HG02870 (cell line): ENCODE measurements around the gene DHX34.
"Not testable (repeated sequence)": the region's sequence is repeated elsewhere in the genome, so short reads cannot be mapped to it uniquely, and the experiment has no call there.

ENCODE experiments used
- ATAC-seq: cut with Tn5 transposase; IDR thresholded peaks from one replicate; pipeline ENCODE4 v1.9.1; 2021; ENCODE audit warnings: mild to moderate bottlenecking, moderate library complexity; ENCODE audit not compliant: unreplicated experiment

Gene DHX34

DNA sequence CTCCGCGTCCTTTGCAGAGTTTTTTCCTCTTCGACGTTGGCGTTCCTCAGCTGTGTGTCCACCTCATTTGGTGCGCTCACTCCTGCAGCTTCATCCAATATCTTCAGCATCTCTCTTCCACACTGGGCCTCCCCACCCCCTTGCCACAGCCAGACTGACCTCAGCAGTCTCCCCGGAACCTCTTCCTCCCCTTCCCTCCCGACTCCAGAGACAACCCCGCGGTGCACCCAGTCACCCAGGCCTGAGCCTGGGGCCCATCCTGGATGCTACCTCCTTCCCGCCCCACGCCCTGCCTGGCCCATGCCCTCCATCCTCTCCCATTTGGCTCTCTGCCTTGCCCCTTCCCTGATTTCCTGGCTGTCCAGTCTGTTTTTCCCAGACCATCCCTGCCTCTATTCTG, 25.2 kb upstream of the DHX34 start:
- no peak for ATAC-seq

DNA sequence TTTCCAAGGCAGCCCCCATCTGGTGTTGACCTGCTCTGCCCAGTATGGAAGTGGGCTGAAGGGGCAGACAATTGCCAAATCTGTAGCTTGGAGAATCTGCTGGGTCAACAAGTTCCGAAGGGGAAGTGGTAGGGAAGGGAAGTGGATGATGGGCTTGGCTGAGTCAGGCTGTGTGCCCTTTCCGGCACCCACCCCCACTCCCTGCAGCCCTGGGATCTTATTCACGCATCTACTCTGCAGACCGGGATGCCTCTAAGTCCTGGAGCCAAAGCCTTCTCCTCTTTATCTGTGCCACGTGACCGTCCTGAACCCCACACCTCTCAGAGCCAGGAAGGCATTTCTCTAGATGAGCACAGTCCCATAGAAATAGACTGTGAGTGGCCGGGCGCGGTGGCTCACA, 24.6 kb upstream of the DHX34 start:
- no peak for ATAC-seq

DNA sequence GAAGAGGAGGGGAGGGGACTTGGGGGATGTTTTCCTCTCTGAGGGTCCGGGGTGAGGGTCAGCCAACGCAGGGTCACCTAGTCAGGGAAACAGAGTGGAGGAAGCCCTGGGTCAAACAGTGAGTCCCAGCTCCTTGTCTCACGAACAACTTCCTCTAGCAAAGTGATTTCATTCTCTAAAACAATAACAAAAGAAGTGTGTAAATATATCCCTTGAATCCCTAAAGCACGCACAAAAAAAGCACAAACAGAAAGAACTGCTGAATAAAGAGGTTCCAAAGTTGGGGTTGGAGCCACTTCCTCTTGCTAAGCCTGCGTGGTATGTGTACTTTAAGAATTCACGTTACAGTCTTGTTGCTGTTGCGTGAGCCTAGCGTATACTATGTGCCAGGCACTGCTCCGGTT, 18.6 kb upstream of the DHX34 start:
- no peak for ATAC-seq

DNA sequence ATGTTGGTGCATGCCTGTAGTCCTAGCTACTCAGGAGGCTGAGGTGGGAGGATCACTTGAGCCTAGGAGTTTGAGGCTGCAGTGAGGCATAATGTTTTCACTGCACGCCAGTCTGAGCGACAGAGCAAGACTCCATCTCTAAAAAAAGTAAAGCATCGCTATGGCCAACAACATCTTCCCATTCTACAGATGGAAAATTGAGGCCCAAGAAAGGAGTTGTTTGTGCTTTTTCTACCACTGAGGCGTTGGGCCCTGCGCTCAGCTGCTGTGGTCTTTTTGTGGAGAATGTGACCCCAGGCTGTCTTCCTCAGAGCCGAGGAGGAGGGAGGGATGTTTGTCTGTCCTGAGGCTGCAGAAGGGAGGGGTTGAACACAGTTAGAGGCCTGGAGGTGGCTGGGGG, 17.6 kb upstream of the DHX34 start:
- ATAC-seq = no peak

DNA sequence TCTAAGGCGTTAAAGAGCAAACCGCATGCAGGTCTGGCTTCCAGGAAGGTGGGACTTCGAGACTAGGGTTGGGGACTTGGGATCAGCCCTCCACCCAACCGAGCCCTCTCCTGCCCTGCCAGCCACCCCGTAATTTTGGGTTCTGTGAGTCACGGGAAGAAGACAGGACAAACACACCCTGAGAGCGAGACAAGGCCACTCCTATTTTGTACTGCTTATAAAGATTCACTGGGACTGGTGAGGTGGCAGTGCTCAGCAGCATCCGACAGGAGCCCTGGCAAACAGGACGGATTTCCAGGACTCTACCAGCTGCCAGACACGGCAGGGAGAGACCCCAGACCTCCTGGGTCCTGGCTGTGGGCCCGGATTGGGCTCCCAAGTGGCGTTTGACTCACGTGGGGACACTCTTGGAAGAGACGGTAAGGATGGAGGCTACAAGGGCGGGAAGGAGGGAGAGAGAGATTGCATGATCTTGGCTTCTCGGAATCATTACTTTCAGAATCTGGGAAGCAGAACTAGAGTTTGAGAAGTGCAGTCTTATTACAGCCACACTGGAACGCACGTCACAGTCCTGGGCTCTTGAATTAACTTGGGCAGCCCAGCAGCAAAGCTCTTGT, 17.1 kb upstream of the DHX34 start, which contains the start of gene C5AR2:
Gene C5AR2 (plus strand): TSS at position 245 of the 617 bp plus-strand sequence. CDS start 8,625 bp downstream, outside the sequence.
- ATAC-seq = no peak

DNA sequence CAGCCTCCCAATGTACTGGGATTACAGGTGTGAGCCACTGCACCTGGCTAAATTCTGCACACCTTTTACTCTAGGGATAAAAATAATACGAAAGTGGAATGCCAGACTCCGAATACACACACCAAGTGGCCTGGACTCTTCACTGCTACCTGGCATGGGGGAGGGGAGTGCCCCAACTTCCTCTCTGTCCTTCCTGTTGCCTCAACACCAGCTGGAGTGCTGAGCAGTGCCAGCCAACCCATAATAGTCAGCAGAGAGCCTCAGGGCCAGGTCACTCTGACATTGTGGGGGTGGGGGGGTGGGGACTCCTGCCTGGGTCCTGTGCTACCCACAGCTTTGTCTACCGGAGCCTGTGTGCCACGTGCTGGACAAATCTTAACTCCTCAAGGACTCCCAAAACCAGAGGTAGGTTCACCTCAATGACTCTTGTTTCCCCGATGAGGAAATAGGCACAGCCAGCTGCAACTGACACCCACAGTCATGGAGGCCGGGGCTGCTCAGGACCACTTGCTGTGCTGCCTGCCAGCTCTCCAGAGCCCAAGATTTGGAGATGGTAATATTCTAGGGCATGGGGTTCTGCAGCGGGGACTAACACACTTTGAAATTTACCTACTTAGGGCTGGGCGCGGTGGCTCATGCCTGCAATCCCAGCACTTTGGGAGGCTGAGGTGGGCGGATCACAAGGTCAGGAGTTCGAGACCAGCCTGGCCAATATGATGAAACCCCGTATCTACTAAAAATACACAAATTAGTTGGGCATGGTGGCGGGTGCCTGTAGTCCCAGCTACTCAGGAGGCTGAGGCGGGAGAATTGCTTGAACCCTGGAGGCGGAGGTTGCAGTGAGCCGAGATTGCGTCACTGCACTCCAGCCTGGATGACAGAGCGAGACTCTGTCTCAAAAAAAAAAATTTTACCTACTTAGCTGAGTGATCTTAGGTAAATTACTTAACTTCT, 12.1 kb upstream of the DHX34 start:
- ATAC-seq = not testable (repeated sequence)

DNA sequence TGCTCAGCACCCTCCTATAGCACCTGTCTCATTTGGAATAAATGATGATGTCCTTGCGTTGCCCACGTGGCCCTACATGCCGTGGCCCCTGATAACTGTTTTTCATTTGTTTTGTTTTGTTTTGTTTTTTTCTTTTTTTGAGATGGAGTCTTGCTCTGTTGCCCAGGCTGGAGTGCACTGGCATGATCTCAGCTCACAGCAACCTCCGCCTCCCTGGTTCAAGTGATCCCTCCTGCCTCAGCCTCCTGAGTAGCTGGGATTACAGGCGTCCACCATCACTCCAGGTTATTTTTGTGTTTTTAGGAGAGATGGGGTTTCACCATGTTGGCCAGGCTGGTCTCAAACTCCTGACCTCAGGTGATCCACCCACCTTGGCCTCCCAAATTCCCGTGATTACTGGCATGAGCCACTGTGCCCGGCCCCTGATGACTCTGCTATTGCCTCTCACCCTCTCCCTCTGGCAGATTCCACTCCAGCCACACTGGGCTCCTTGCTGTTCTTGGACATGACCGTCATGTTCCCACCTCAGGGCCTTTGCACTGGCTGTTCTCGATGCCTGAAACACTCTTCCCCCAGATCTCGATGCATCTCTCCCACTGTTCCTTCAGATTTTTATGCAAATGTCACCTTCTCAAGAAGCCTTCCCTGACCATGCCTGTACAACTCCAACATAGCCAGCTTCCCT, 9.8 kb upstream of the DHX34 start:
- ATAC-seq = no peak

DNA sequence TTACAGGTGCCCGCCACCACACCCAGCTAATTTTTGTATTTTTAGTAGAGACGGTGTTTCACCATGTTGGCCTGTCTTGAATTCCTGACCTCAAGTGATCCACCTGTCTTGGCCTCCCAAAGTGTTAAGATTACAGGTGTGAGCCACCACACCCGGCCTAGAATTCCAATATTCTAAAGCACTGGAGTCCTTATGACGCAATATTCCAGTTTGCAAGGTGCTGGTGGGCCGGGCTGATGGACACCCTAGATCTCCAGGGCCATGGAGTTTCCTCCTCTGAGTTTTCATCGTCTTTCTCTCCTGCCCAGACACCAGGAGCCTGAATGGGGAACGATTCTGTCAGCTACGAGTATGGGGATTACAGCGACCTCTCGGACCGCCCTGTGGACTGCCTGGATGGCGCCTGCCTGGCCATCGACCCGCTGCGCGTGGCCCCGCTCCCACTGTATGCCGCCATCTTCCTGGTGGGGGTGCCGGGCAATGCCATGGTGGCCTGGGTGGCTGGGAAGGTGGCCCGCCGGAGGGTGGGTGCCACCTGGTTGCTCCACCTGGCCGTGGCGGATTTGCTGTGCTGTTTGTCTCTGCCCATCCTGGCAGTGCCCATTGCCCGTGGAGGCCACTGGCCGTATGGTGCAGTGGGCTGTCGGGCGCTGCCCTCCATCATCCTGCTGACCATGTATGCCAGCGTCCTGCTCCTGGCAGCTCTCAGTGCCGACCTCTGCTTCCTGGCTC, 8.5 kb upstream of the DHX34 start:
- no peak for ATAC-seq

DNA sequence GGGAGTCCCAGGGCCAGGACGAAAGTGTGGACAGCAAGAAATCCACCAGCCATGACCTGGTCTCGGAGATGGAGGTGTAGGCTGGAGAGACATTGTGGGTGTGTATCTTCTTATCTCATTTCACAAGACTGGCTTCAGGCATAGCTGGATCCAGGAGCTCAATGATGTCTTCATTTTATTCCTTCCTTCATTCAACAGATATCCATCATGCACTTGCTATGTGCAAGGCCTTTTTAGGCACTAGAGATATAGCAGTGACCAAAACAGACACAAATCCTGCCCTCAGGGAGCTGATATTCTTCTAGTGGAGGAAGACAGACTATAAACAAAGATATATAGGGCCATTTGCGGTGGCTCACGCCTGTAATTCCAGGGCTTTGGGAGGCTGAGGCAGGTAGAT, 7.4 kb upstream of the DHX34 start:
- no peak for ATAC-seq

DNA sequence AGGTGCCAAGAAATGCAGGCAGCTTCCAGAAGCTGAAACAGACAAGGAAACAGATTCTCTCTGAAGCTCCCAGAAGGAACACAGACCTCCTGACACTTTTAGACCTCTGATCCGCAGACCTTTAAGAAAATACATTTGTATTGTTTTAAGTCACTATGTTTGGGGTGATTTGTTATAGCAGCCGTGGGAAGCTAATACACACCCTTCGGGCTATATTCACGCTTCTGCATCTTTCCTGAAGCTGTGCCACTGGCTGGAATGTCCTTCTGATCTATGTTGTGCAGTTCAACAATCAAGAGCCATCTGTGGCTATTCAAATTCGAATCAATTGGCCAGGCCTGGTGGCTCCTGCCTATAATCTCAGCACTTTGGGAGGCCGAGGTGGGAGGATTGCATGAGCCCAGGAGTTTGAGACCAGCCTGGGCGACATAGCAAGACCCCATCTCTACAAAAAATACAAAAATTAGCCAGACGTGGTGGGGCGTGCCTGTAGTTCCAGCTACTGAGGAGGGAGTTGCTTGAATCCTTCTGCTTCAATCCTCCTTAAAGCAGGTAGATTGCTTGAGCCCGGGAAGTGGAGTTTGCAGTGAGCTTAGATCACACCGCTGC, 5.8 kb upstream of the DHX34 start:
- no peak for ATAC-seq

DNA sequence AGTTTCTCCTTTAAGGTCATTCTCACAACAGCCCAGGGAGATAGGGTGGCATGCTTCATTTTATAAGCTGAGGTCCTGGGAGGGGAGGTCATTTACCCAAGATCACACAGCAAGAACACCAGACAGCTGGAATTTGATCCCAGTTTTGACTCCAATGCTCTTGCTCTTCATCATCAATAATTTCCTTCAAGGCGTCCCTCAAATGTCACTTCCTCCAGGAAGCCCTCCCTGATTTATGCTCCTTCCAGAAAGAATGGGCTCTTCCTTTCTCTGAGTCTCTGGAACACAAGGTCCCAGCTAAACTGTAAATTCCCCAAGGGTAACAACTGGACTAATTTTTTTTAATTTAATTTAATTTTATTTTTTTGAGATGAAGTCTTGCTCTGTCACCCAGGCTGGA, 4.7 kb upstream of the DHX34 start:
- no peak for ATAC-seq

DNA sequence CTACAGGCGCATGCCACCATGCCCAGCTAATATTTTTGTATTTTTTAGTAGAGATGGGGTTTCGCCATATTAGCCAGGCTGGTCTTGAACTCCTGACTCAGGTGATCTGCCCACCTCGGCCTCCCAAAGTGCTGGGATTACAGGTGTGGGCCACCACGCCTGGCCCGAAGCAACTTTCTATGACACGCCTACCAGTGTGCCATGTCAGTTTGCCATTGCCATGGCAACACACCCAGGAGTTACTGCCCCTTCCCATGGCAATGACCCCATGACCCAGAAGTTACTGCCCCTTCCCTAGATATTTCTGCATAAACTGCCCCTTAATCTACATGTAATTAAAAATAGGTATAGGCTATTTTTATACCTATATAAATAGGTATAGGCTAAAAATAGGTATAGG, 3.1 kb upstream of the DHX34 start:
- ATAC-seq = not testable (repeated sequence)

DNA sequence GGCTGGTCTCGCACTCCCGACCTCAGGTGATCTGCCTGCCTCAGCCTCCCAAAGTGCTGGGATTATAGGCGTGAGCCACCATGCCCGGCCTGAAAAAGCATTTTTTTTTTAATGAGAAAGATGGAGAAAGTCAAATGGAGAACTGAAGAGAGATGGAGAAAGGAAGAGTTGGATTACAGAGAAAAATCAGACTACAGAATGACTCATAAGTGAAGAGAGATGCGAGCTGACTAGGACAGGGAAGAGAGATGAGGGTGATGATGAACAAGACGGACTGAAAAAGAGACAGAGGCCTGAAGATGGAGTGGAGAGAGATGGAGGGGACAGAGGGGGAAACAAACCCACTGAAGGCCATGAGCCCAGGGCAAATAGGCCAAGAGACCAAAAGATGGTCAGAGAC, 1.5 kb downstream of the DHX34 start:
- no peak for ATAC-seq

DNA sequence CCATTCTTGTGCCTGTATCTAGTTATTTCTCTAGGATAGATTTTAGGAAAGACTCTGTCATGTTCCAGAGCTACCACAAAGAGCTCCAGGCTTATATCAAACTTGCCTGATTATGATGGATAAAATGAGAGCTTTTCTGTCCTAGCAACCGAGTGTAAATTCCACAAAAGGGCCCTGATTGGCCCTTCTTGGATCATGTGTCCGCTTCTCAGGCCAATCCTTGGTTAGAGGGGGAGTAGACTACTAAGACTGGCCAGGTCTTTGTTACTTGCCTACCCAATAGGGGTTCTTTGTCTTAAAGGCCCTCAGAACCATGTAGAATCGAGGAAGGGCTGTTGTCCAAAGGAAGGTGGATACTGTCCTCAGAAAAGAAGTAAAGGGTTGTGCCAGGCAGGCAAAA, 2.4 kb downstream of the DHX34 start:
- no peak for ATAC-seq

DNA sequence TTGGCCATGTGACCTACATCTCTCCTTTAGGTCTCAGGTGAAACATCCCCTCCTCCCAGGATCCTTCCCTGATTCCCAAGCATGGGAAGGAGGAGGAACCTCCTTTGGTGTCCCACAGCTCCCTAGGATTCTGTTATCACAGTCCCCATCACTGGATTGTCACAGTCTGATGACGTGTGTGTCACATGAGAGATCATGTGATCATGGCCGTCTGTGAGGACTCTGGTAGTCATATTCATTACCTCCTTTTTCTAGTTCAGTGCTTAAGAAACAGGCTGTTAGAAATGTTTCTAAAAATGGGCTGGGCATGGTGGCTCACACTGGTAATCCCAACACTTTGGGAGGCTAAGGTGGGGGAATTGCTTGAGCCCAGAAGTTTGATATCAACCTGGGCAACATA, 3.0 kb downstream of the DHX34 start:
- no peak for ATAC-seq

DNA sequence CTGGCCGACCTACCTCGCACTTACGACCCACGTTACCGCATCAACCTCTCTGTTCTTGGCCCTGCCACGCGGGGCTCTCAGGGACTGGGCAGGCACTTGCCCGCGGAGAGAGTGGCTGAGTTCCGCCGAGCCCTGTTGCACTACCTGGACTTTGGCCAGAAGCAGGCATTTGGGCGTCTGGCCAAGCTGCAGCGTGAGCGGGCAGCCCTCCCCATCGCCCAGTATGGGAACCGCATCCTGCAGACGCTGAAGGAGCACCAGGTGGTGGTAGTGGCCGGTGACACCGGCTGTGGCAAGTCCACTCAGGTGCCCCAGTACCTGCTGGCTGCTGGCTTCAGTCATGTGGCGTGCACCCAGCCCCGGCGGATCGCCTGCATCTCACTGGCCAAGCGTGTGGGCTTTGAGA, 4.2 kb downstream of the DHX34 start:
- no peak for ATAC-seq

DNA sequence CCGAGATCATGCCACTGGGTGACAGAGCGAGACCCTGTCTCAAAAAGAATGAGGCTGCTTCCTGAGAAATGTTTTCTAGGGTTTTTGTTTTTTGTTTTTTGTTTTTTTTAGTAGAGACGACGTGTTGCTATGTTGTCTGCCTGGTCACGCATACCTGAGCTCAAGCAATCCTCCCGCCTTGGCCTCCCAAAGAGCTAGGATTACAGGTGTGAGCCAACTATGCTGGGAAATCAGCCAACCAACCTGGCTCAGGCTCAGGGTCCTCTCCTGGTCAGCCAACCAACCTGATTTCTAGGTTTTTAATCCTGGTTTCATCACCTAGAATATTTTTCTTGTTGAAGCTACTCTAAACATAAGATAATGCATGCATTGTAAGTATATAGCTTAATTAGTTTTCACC, 7.8 kb downstream of the DHX34 start:
- no peak for ATAC-seq

DNA sequence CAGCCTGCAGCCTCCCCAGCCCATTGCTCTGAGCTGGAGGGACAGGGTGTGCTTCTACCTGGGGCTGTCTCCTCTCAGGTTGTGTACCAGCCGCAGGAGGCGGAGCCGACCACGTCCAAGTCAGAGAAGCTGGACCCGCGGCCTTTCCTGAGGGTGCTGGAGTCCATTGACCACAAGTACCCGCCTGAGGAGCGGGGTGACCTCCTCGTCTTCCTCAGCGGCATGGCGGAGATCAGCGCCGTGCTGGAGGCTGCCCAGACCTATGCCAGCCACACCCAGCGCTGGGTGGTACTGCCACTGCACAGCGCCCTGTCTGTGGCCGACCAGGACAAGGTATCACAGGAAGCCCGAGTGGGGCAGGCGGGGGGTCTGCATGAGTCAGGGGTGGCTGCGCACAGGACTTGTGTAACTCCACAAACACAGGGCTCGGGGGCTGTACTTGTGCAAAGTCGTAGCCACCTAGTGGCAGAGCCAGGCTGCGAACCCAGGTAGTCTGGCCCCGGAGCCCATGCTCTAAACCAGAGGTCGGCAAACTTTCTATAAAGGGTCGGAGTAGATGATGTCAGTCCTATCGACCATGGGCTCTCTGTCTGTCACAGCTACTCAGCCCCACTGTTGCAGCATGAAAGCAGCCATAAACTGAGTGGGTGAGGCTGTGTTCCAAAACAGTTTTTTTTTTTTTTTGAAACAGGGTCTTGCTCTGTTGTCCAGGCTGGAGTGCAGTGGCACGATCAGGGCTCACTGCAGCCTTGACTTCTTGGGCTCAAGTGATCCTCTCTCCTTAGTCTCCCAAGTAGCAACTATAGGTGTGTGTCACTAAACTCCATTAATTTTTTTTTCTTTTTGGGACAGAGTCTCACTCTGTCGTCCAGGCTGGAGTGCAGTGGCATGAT, 8.9 kb downstream of the DHX34 start:
- no peak for ATAC-seq

DNA sequence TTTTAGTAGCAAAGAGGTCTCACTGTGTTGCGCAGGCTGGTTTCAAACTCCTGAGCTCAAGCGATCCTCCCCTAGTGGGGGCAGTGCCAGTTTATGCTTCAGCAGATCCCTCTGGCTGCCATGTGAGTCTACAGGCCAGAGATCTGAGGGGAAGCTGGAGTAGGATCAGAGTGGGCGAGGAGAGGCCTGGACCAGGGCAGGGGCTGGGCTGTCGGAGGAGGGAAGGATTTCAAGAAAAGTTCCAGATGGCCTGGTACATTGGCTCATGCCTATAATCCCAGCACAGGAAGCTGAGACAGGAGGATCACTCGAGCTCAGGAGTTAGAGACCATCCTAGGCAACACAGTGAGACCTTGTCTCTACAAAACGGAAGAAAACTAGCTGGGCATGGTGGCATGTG, 9.8 kb downstream of the DHX34 start:
- ATAC-seq = no peak

DNA sequence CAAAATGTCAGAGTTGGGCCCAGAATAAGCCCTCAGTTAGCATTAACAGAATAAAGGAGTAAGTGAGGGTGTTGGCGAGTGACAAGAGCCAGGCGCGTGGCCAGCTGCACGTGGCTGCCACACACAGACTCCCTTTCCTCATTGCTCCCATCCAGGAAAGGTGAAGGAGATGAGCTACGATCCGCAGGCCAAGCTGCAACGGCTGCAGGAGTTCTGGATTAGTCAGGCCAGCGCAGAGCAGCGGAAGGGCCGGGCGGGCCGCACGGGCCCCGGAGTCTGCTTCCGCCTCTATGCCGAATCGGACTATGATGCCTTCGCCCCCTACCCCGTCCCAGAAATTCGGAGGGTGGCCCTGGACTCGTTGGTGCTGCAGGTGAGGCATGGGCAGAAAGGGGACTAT, 13.2 kb downstream of the DHX34 start:
- ATAC-seq = no peak
